AG09309 (cell line): Measurements from ENCODE around the gene RPL10L.

ENCODE experiments used
- DNase-seq: peaks from one replicate; pipeline ENCODE4 v3.0.0-alpha.2; 2010; ENCODE audit warnings: low read depth
- H3K4me3 ChIP-seq: 2 replicates; pipeline ENCODE4 v1.5.1; 2011; ENCODE audit warnings: mild to moderate bottlenecking, low read depth, low read length, moderate library complexity; ENCODE audit not compliant: control insufficient read depth
- TF ChIP-seq, protein P1 (sequence below): IDR thresholded peaks from 2 replicates; pipeline ENCODE4 v1.5.1; 2011; ENCODE audit warnings: mild to moderate bottlenecking, low read depth, low read length, inconsistent platforms; ENCODE audit not compliant: insufficient read depth, control insufficient read depth; ENCODE audit errors: missing control alignments

Gene RPL10L

DNA sequence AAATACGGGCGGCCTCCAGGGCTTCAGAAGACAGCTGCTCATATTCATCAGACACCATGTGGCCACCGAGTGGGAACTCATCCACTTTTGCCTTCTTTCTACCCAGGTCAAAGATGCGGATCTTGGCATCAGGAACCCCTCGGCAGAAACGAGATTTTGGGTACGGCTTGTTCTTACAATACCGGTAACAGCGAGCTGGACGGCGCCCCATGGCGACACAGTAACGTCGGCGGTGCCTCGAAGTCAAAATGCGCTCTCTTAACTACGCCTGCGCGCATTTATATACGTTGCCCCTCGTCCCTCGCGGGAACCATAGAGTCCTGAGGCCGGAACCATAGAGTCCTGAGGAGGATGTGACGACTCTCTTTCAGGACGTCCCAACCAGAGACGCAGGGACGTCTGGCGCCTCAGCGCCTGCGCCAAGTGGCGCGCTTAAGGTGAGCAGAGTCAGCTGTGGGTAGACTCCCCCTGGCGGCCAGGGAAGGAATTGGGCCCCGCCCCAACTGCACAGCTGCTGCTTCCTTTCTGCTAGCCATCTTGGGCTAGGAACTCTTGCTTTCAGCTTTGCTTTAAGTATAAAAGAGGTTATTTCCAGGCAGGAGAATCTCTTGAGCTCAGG is at the start of gene RPL10L:
Gene RPL10L (minus strand): TSS at position 256 of the 619 bp plus-strand sequence. CDS start 45 bp downstream, at position 211.
- no peak for DNase-seq
- TF ChIP-seq, protein P1, sequence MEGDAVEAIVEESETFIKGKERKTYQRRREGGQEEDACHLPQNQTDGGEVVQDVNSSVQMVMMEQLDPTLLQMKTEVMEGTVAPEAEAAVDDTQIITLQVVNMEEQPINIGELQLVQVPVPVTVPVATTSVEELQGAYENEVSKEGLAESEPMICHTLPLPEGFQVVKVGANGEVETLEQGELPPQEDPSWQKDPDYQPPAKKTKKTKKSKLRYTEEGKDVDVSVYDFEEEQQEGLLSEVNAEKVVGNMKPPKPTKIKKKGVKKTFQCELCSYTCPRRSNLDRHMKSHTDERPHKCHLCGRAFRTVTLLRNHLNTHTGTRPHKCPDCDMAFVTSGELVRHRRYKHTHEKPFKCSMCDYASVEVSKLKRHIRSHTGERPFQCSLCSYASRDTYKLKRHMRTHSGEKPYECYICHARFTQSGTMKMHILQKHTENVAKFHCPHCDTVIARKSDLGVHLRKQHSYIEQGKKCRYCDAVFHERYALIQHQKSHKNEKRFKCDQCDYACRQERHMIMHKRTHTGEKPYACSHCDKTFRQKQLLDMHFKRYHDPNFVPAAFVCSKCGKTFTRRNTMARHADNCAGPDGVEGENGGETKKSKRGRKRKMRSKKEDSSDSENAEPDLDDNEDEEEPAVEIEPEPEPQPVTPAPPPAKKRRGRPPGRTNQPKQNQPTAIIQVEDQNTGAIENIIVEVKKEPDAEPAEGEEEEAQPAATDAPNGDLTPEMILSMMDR = peak; percentile 10
- no peak within 1 kb of the TSS for H3K4me3 ChIP-seq

DNA sequence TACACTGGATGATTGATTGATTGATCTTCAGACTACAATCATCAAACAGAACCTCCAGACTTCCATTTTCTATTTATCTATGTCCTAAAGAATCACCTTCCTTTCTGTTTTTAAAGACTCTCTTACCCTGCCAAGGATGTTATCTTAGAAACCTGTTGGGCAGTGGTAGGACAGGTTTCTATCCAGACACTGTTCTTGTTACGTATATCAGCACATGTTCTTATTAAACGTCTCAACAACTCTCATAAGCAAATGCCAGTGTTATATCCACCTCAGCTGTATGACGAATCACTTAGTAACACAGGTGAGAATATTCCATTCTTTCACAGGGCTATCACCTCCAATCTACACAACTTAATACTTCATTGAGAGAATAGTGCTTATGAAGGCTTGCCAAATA is 40.2 kb upstream of the RPL10L start:
- no peak overlapping the region for H3K4me3 ChIP-seq
- TF ChIP-seq, protein P1 = no peak
- no peak for DNase-seq

DNA sequence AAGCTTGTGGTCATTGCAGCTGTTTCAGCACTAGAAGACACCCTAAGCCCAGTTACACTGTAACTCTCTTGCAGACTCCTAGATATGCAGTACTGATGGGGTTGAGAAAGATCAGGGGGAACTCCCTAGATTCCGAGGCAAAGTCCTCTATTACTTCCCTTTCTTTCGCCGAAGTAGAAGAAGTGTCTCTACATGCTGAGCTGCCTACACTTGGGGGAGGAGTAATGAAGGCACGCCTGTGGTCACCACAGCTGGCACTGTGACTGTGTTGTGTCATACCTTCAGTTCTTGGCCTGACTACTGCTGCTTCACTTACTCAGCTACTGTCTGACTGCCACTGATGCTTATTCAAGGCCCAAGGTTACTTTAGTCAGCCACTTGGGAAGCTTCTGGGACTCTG is 35.1 kb upstream of the RPL10L start:
- no peak for DNase-seq
- TF ChIP-seq, protein P1 = no peak
- H3K4me3 ChIP-seq = no peak overlapping the region

DNA sequence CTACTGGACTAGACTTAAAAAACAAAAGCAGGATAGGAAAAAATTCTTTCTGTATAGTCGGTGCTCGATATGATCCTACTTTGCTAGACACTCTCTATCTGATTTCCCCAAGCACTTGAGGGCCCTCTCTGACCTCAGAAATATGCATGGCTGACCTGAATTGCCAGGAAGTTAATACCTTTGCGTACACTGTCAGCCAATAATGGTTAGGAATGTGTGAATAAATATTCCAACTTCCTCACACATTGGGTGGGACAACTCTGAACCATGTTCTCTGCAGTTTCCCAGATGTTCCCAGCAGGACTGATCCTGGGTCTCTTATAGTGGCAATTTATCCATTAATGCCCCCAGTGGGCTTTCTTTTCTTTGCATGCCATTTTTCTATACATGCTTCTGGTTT is 20.5 kb upstream of the RPL10L start:
- DNase-seq = no peak
- no peak overlapping the region for H3K4me3 ChIP-seq
- TF ChIP-seq, protein P1 = no peak

DNA sequence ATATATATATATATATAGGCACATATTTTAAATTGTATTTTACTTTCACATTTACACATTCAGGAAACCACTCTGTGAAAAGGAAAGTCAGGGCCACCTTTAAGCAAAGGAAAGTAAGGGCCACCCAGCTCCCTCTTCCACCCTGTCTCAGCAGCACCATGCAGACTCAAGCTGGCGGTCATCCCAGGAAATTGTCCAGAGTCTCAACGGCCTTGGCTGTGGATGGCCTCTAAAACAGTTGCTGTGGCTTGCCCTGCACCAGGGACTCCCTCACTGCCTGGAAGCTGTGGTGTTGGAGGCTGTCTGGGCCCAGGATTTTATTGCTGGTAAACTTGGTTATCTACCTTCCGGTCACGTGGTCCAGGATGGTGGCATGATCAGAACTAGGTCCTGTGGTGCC is 11.8 kb upstream of the RPL10L start:
- no peak overlapping the region for H3K4me3 ChIP-seq
- no peak for DNase-seq
- TF ChIP-seq, protein P1 = no peak

DNA sequence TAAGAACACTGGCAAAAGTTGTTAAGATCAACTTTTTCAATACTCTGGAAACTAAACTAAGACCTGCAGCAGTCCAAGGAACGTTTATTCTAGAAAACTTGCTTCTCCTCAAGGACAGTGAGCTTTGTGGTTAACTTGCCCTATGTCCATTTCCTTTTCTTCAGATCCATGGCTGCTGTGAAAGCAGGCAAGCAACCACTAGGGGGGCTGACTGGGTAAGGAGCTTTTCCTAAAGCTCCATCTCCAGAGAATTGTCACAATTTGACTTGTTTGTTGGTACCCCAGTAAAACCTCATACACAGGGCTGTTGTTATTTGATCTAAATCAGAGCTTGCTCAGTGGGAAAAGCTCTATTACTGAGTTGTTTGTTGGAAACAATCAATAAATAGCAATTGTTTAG is 10.1 kb upstream of the RPL10L start:
- no peak for DNase-seq
- TF ChIP-seq, protein P1 = no peak
- H3K4me3 ChIP-seq = no peak overlapping the region
